HL-60 (cell line): ENCODE measurements around the gene GPLD1.

Experiments
- DNase-seq, 2 experiments: peaks; one replicate each; pipeline ENCODE4 v3.0.0-alpha.2; 2010 to 2020; ENCODE audit warnings: low read depth in 1 of 2, low spot score in 1 of 2
- H3K27ac ChIP-seq: fragments of 250-450 bp; sonication (Bioruptor Pico); replicated peaks from 2 replicates; pipeline ENCODE4 v1.5.1; 2020; ENCODE audit warnings: mild to moderate bottlenecking, moderate library complexity
- H3K27me3 ChIP-seq: fragments of 250-450 bp; sonication (Bioruptor Pico); 2 replicates; pipeline ENCODE4 v1.5.1; 2021; ENCODE audit warnings: mild to moderate bottlenecking, moderate library complexity; ENCODE audit not compliant: insufficient read depth, poor library complexity, severe bottlenecking
- H3K4me3 ChIP-seq: replicated peaks from 2 replicates; pipeline ENCODE4 v1.5.1; 2011; ENCODE audit warnings: mild to moderate bottlenecking, control low read depth, low read length; ENCODE audit not compliant: insufficient read depth
- CTCF ChIP-seq: IDR thresholded peaks from one replicate; pipeline ENCODE4 v1.5.1; 2011; ENCODE audit warnings: low read length, control low read depth, inconsistent platforms; ENCODE audit not compliant: insufficient read depth
- GABPA ChIP-seq: IDR thresholded peaks from 2 replicates; pipeline ENCODE4 v1.6.1; 2012; ENCODE audit warnings: low read depth
- POLR2AphosphoS5 ChIP-seq: IDR thresholded peaks from 2 replicates; pipeline ENCODE4 v1.6.1; 2012; ENCODE audit warnings: low read depth
- REST ChIP-seq: IDR thresholded peaks from 2 replicates; pipeline ENCODE4 v1.6.1; 2012; ENCODE audit warnings: low read depth; ENCODE audit not compliant: insufficient replicate concordance
- SPI1 ChIP-seq: IDR thresholded peaks from 2 replicates; pipeline ENCODE4 v1.6.1; 2012; ENCODE audit warnings: low read depth, mild to moderate bottlenecking, borderline replicate concordance

The GPLD1 gene

GRCh38 chr6:24448396-24448795 is 41.0 kb downstream of the GPLD1 start:
- Histone ChIP-seq H3K4me3 (no peak overlapping the region), H3K27ac (no peak overlapping the region), H3K27me3 (no peaks in the 10 kb centered on the region)
- no peak for DNase-seq
- TF ChIP-seq SPI1 (no peak), GABPA (no peak), CTCF (no peak), POLR2AphosphoS5 (no peak), REST (no peak)

GRCh38 chr6:24446670-24447069 is 42.7 kb downstream of the GPLD1 start:
- TF ChIP-seq POLR2AphosphoS5, result no peak
- no peak for TF ChIP-seq REST
- TF ChIP-seq CTCF, result no peak
- no peak for TF ChIP-seq GABPA
- TF ChIP-seq SPI1, result no peak
- Histone ChIP-seq H3K27ac (no peak overlapping the region), H3K27me3 (no peaks in the 10 kb centered on the region)

GRCh38 chr6:24445704-24446103 is 43.7 kb downstream of the GPLD1 start:
- Histone ChIP-seq H3K27me3 (no peaks in the 10 kb centered on the region), H3K4me3 (no peak overlapping the region), H3K27ac (no peak overlapping the region)
- TF ChIP-seq POLR2AphosphoS5 (no peak), REST (no peak), CTCF (no peak), GABPA (no peak), SPI1 (no peak)
- DNase-seq, result no peak

More at GRCh38 chr6:24446670-24447069, 42.7 kb downstream of the GPLD1 start:
- H3K4me3 ChIP-seq, result no peak overlapping the region
- DNase-seq, result no peak
